HCT116 (cell line): ENCODE measurements around the gene DOK6.

Experiments
- CEBPB ChIP-seq: IDR thresholded peaks from 2 replicates; pipeline ENCODE4 v1.6.1; 2012; ENCODE audit warnings: low read depth
- EGR1 ChIP-seq: IDR thresholded peaks from 2 replicates; pipeline ENCODE4 v1.6.1; 2012; ENCODE audit warnings: low read depth
- ELF1 ChIP-seq: IDR thresholded peaks from 2 replicates; pipeline ENCODE4 v1.6.1; 2012; ENCODE audit warnings: low read depth, borderline replicate concordance
- EZH2 ChIP-seq: fragments of 200-600 bp; sonication (generic); IDR thresholded peaks from 2 replicates; pipeline ENCODE4 v1.6.1; 2017; ENCODE audit warnings: antibody characterized with exemption, mixed run types
- EZH2phosphoT487 ChIP-seq: fragments of 200-600 bp; IDR thresholded peaks from 2 replicates; pipeline ENCODE4 v1.6.1; 2018; ENCODE audit warnings: antibody characterized with exemption, borderline replicate concordance
- FOSL1 ChIP-seq: IDR thresholded peaks from 2 replicates; pipeline ENCODE4 v1.6.1; 2012; ENCODE audit warnings: low read depth
- POLR2A ChIP-seq: IDR thresholded peaks from 2 replicates; pipeline ENCODE4 v1.7.0; 2011; ENCODE audit warnings: borderline replicate concordance; ENCODE audit not compliant: insufficient read depth, insufficient read length; ENCODE audit errors: extremely low read depth
- POLR2AphosphoS5 ChIP-seq: IDR thresholded peaks from 2 replicates; pipeline ENCODE4 v1.6.1; 2011; ENCODE audit warnings: mild to moderate bottlenecking, low read depth, low read length, moderate library complexity
- REST ChIP-seq: IDR thresholded peaks from 2 replicates; pipeline ENCODE4 v1.6.1; 2012; ENCODE audit warnings: low read depth
- SP1 ChIP-seq: IDR thresholded peaks from 2 replicates; pipeline ENCODE4 v1.6.1; 2012; ENCODE audit warnings: low read depth
- SRF ChIP-seq: IDR thresholded peaks from 2 replicates; pipeline ENCODE4 v1.6.1; 2012; ENCODE audit warnings: low read depth
- TF ChIP-seq, protein P1 (sequence below), 3 experiments: fragments of 200-600 bp in 1 of 3; sonication (generic) in 1 of 3; IDR thresholded peaks in 2 of 3; conservative IDR thresholded peaks in 1 of 3; 2 replicates each; pipeline ENCODE4 v1.5.1; 2012 to 2017; ENCODE audit warnings: low read depth in 2 of 3, low read length in 2 of 3, antibody characterized with exemption in 1 of 3, borderline replicate concordance in 1 of 3, control low read depth in 1 of 3, mild to moderate bottlenecking in 1 of 3, mixed read lengths in 1 of 3, mixed run types in 1 of 3, moderate library complexity in 1 of 3; ENCODE audit not compliant: insufficient read depth in 1 of 3
- TF ChIP-seq, protein P2 (sequence below): IDR thresholded peaks from 2 replicates; pipeline ENCODE4 v1.6.1; 2012

DNA sequence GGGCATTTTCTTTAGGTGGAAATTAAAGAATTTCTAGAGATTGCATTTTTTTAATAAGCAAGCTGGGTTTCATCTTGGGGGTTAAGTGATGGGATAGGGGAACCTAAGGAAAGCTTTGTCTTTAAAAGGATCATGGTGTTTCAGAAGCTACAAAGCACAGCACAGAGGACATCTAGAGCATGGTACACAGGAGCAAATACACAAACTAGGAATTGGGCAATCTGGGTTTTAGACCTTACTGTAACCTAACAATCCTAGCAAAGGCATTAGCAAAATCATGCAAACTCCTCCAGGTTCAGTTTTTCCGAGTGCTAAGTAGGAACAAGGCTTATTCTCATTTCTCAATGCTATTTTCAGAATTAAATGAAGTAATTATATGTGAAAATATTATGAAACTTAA lies 412.9 kb downstream of the DOK6 start:
- TF ChIP-seq CEBPB (no peak), POLR2A (no peak), POLR2AphosphoS5 (no peak), SRF (no peak), SP1 (no peak), EZH2 (no peak), EGR1 (no peak), FOSL1 (no peak), EZH2phosphoT487 (no peak), REST (no peak), ELF1 (no peak)
- TF ChIP-seq, protein P1, sequence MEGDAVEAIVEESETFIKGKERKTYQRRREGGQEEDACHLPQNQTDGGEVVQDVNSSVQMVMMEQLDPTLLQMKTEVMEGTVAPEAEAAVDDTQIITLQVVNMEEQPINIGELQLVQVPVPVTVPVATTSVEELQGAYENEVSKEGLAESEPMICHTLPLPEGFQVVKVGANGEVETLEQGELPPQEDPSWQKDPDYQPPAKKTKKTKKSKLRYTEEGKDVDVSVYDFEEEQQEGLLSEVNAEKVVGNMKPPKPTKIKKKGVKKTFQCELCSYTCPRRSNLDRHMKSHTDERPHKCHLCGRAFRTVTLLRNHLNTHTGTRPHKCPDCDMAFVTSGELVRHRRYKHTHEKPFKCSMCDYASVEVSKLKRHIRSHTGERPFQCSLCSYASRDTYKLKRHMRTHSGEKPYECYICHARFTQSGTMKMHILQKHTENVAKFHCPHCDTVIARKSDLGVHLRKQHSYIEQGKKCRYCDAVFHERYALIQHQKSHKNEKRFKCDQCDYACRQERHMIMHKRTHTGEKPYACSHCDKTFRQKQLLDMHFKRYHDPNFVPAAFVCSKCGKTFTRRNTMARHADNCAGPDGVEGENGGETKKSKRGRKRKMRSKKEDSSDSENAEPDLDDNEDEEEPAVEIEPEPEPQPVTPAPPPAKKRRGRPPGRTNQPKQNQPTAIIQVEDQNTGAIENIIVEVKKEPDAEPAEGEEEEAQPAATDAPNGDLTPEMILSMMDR (IDR thresholded peaks at IDR 0.05 in 2 of 3, conservative IDR thresholded peaks at IDR 0.05 in 1 of 3; ENCODE audit: borderline replicate concordance in 1 of 3, insufficient read depth in 1 of 3, low read depth in 2 of 3, low read length in 2 of 3): no peak
- TF ChIP-seq, protein P2, sequence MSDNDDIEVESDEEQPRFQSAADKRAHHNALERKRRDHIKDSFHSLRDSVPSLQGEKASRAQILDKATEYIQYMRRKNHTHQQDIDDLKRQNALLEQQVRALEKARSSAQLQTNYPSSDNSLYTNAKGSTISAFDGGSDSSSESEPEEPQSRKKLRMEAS: no peak
